Heart right ventricle (tissue), 16 donors: ENCODE results near the gene VAV1. TPM values are rescaled to one million over a fixed set of nuclear protein-coding genes. Genes with fewer than 3 reads are reported as not detected.

Experiments
- ATAC-seq, 8 donors: fragments of 200-7000 bp; cut with Tn5 transposase; one replicate each; pipeline ENCODE4 v1.9.1; 2020; ENCODE audit warnings: mild to moderate bottlenecking in 8 of 8, moderate library complexity in 8 of 8, moderate number of reproducible peaks in 1 of 8
- DNase-seq, 2 donors: peaks; one replicate each; pipeline ENCODE4 v3.0.0-alpha.2; 2020
- H3K27ac ChIP-seq, 10 donors: fragments of 200-600 bp; sonication (generic) in 2 of 10; one replicate each; pipeline versions ENCODE4 v1.5.0 to v1.8.0; 2020 to 2022; ENCODE audit warnings: mild to moderate bottlenecking in 3 of 10
- H3K27me3 ChIP-seq, 7 donors: fragments of 200-600 bp; one replicate each; pipeline ENCODE4 v1.8.0; 2021 to 2022; ENCODE audit warnings: mild to moderate bottlenecking in 2 of 7
- H3K36me3 ChIP-seq, 9 donors: fragments of 200-600 bp; sonication (generic) in 1 of 9; one replicate each; pipeline versions ENCODE4 v1.5.0 to v1.8.0; 2020 to 2022; ENCODE audit warnings: mild to moderate bottlenecking in 2 of 9
- H3K4me1 ChIP-seq, 9 donors: fragments of 200-600 bp; sonication (generic) in 1 of 9; one replicate each; pipeline versions ENCODE4 v1.5.0 to v1.8.0; 2020 to 2022; ENCODE audit warnings: mild to moderate bottlenecking in 4 of 9
- H3K4me3 ChIP-seq, 10 donors: fragments of 200-600 bp; sonication (generic) in 2 of 10; one replicate each; pipeline versions ENCODE4 v1.5.0 to v1.8.0; 2020 to 2022; ENCODE audit warnings: mild to moderate bottlenecking in 7 of 10, moderate library complexity in 2 of 10
- H3K9me3 ChIP-seq, 11 donors: fragments of 200-600 bp in 10 of 11; sonication (generic) in 2 of 11; one replicate each; pipeline versions ENCODE4 v1.5.0 to v1.8.0; 2013 to 2022; ENCODE audit warnings: mild to moderate bottlenecking in 2 of 11, control low read depth in 1 of 11, moderate library complexity in 1 of 11
- CTCF ChIP-seq, 9 donors: fragments of 200-600 bp; sonication (generic) in 2 of 9; IDR thresholded peaks; one replicate each; pipeline versions ENCODE4 v1.5.0 to v1.8.0; 2021 to 2022; ENCODE audit warnings: antibody characterized with exemption in 9 of 9, mild to moderate bottlenecking in 5 of 9, moderate library complexity in 1 of 9
- WGBS, 2 donors: extraction: QIAGEN DNeasy Blood & Tissue Kit; methylation state at CpG; one replicate each; pipeline ENCODE4 v1.1.7; 2013; ENCODE audit warnings: inconsistent platforms in 1 of 2; 5-methylcytosine and 5-hydroxymethylcytosine counted together
- intact Hi-C, 10 donors: fragments of 100-400 bp; cut with DNase I; formaldehyde crosslinking; loops; one replicate each; pipeline versions ENCODE4 v1.11.1 to v1.14.2; 2022
- polyA plus RNA-seq, 2 donors: library from polyadenylated mRNA; stranded (reverse); fragments of 200-250 nt; gene quantifications; one replicate each; pipeline ENCODE4 v1.2.3, GENCODE V29; 2013
- total RNA-seq, 10 donors: library from RNA; stranded (reverse); fragmentation: NEBNext Ultra II Directional in 3 of 10; extraction: Animal tissue kit (Norgen Biotek cat#: 25700) in 3 of 10; gene quantifications; one replicate each; pipeline versions ENCODE4 v1.2.1 to v1.2.4, GENCODE V29; 2021 to 2023
- donor health status: Arrhythmogenic right ventricular cardiomyopathy.
- donor health status: ischemic (EF 13 %, LVEDD 7.1; RV severe dilation, severe dysfunction).
- donor health status: healthy with polysubstance abuse.
- donor health status: DM: no; HTN: yes; CAD: no.
- donor health status: DM: no; HTN: no; CAD: no.
- donor health status: ischemic (EF 25% LVEDD 6.9; RV normal size, moderate dysfunction).
- donor health status: ischemic (EF 25% LVEDD 5.7; RV mildly dilated, moderate dysfunction).
- donor health status: healthy.
- donor health status: DM: yes; HTN: yes; CAD: no.
- donor health status: Ischemic cardiomyopathy.
- donor health status: ischemic (EF 35%, LVEDD 5.7; RV mildly dilated, moderate dysfunction).
- donor health status: nonischemic (EF 11% LVEDD 7.7; RV severe dilation, severe dysfunction).
- donor health status: DM: yes; HTN: yes; CAD: no.
- donor health status: PGD.
- donor health status: ischemic (EF 29% LVEDD 5.4; RV normal size, mild dysfunction).
- donor health status: nonischemic (EF 23%, LVEDD 6.1; RV moderate dilation, normal function).

VAV1 gene
- total and polyA plus RNA-seq, 12 donors: 0.45 to 11.0 (median 1.4) TPM

- TF ChIP-seq CTCF (IDR thresholded peaks at IDR 0.05): no peak
- Histone ChIP-seq H3K9me3 (peaks cover 0 to 33% (median 5%) of the 10 kb centered on the region in 11 donors), H3K36me3 (no peaks in the 10 kb centered on the region), H3K27me3 (peaks cover 0 to 46% (median 5%) of the 10 kb centered on the region in 7 donors), H3K27ac (peak overlapping the region in 1 of 10 donors; percentile 56), H3K4me1 (peaks cover 0 to 10% (median 0%) of the 10 kb centered on the region in 9 donors), H3K4me3 (no peak overlapping the region)
- intact Hi-C loops: no loop called here
- DNase-seq (no peak), ATAC-seq (no peak)
- WGBS, 2 donors: 54 to 59% methylated on average over 7 of the region's 7 CpGs
These were observed 104.2 kb downstream of the VAV1 start for GRCh38 chr19:6876748-6877147.

- Histone ChIP-seq H3K9me3 (peaks cover 0 to 24% (median 0%) of the 10 kb centered on the region in 11 donors), H3K4me3 (no peak overlapping the region), H3K27me3 (peaks cover 0 to 46% (median 5%) of the 10 kb centered on the region in 7 donors), H3K27ac (no peak overlapping the region), H3K4me1 (peaks cover 0 to 10% (median 0%) of the 10 kb centered on the region in 9 donors), H3K36me3 (no peaks in the 10 kb centered on the region)
- intact Hi-C loops: no loop called here
- WGBS, 2 donors: 82 to 88% methylated on average over 4 of the region's 4 CpGs
- no peak for DNase-seq
- no peak for ATAC-seq
- no peak for TF ChIP-seq CTCF (IDR thresholded peaks at IDR 0.05)
These were observed 105.3 kb downstream of the VAV1 start for GRCh38 chr19:6877766-6878165.

GRCh38 chr19:6886277-6886897, 113.9 kb downstream of the VAV1 start:
- H3K36me3 ChIP-seq: no peaks in the 10 kb centered on the region
- peak overlapping the region in 1 of 10 donors; percentile 53 for H3K27ac ChIP-seq
- ATAC-seq: no peak
- H3K4me1 ChIP-seq: peaks cover 0 to 23% (median 0%) of the 10 kb centered on the region in 9 donors
- 67 to 74% methylated on average over 7 of the region's 7 CpGs for WGBS, 2 donors
- intact Hi-C loops: no loop called here
- H3K9me3 ChIP-seq: peaks cover 0 to 22% (median 5%) of the 10 kb centered on the region in 11 donors
- H3K4me3 ChIP-seq: no peak overlapping the region
- no peak for TF ChIP-seq CTCF (IDR thresholded peaks at IDR 0.05)
- peaks cover 0 to 16% (median 0%) of the 10 kb centered on the region in 7 donors for H3K27me3 ChIP-seq
- DNase-seq: no peak

- H3K4me3 ChIP-seq: peak within 1 kb of the TSS in 1 of 10 donors; percentile 40
- ATAC-seq (no peak), DNase-seq (no peak)
- no peak for TF ChIP-seq CTCF (IDR thresholded peaks at IDR 0.05)
- peaks cover 0 to 22% (median 5%) of the 10 kb centered on the region in 11 donors for H3K9me3 ChIP-seq
- H3K27me3 ChIP-seq: peaks cover 0 to 13% (median 0%) of the 10 kb centered on the region in 7 donors
- intact Hi-C loops: no loop called here
- peaks cover 0 to 30% (median 0%) of the 10 kb centered on the region in 9 donors for H3K4me1 ChIP-seq
- H3K36me3 ChIP-seq: no peaks in the 10 kb centered on the region
- WGBS, 2 donors: 68 to 73% methylated on average over 4 of the region's 4 CpGs
- peak within 1 kb of the TSS in 1 of 10 donors; percentile 53 for H3K27ac ChIP-seq
These were observed 114.8 kb downstream of the VAV1 start, which contains the start of gene ADGRE1 for GRCh38 chr19:6887316-6887715. TSS of gene ADGRE1 (plus strand) at chr19:6887579. CDS start at chr19:6887609, 30 bp downstream.
